ENCODE results near the gene OGG1.
A peak's percentile ranks its signal among the peaks of the same experiment; 100 is the strongest.

Gene OGG1

DNA sequence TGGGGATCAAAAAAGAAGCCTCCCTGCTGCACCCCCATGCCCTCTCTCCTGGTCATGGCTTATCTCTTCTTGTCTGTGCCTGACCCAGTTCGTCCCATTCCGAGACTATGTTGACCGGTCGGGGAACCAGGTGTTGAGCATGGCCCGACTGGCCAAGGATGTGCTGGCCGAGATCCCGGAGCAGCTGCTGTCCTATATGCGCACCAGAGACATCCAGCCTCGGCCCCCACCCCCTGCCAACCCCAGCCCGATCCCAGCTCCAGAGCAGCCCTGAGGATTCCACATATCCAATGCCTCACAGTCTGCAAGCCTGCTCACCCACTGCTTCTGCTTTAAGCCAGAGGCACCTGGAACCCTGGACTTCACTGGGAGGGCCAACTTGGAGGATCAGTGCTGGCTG, 20.3 kb upstream of the OGG1 start:
- DNase-seq = no peak

DNA sequence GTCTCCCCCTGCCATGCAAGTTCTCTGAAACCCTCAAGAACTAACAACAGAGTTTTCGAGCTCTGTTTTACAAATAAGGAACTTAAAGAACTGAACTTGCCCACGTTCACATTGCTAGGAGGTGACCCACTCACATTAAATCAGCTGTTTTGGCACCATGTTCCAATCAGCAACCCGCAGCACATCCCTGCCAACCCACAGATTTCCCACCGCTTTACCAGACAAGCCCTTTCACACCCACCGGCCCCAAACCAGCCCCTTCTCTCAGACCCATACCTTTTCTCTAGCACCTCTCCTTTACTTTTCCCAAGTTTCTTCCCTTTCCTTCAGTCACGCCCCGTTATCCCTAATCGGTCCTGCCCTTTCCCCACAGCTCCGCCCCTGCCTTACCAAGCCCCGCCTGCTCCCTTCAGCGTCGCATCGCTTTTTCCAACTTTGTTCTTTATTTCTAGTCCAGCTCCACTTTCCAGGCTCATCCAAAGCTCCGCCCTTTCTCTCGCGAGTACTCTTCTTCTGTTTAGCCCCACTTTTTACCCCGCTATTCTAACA, 19.0 kb upstream of the OGG1 start:
- DNase-seq = peak; percentile 63

DNA sequence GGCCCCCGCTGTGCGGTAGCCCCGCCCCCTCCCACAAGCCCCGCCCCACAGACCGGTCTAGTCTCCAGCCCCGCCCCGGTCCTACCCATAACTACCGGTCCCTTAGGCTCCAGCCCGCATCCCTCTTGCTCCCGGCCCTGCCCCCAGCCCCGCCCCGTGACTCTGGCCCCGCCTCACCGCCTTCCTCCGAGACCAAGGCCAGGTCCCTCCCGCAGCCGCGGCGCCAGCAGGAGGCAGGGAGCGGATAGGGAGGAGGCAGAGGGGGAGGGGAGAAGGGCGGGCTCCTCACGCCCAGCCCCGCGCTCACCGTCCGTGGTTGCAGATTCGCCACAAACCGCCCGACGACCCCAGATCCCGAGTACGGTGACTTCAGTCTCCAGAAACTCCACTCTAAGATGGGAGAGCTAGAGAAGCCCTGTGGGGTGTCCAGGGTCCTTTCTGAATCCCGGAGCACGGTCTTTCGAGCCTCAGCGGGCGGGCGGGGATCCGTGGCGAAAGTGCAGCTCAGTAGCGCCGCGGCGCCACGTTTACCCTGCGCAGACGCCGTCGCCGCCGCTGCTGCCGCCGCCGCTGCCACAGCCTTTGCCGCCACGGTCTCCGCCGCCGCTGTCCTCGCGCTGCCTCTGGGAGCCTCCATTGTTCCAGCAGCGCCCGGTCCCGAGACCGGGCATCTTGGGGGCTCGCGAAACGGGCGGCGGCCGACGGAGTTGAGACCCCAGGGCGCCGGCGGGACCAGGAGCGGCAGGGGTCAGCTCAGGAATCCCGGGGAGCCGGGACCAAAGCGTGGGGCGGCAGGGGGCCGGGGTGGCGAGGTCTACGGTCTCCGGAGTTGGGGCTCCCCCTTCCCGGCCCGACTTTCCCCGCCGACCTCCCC, 18.3 kb upstream of the OGG1 start, which contains the start of gene BRPF1:
BRPF1 (plus strand) TSS at position 530 of the 874 bp plus-strand sequence. CDS start 2,406 bp downstream, outside the sequence.
- DNase-seq = peak; percentile 90

DNA sequence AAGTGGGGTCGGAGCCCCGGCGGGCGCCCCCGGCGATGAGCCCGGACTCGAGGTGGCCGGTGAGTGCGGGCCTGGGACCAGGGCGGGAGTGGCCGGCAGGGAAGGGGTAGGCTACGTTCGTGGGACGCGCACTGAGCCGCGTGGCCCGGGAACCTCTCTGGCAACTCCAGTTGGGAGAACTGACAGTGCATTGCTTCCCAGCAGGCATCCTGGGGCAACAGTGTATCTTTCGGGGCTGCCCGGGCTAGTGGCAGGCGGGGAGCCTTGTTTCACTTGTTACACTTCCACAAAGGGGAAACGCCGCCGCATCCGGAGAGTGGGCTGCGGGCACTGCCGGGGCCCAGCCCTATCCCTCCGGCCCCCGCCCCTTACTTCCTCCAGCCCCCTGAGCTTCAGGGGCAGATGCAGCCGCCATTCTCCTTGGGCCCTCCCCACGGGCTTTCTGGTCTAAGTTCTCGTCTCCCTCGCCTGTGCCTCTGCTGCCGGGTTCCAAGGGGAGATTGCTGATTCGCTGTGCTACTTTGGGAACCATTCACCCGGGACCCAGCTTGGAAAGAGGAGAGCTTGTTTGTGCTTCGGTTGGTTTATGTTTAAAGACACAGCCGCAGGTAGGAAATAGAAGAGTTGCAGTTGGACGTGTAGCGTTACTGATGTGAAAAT, 17.5 kb upstream of the OGG1 start:
- DNase-seq = no peak

DNA sequence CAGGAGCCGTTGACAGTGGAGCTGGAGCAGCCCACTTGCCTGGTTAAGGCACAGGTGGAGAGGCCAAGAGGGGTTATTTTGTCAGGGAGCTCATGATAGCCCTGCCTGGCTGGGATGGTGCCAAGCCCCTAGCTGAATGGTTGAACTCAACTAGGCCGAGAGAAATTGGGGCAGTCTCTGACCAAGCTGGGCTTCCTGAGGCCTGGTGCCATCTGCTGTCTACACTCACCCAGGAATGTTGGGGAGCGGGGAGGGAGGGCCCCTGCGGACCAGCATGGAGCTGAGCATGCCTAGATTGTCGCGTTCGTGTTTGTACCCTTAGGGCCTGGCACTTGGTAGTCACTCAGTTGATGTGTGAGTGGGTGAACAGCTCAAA, 17.0 kb upstream of the OGG1 start:
- DNase-seq = no peak

DNA sequence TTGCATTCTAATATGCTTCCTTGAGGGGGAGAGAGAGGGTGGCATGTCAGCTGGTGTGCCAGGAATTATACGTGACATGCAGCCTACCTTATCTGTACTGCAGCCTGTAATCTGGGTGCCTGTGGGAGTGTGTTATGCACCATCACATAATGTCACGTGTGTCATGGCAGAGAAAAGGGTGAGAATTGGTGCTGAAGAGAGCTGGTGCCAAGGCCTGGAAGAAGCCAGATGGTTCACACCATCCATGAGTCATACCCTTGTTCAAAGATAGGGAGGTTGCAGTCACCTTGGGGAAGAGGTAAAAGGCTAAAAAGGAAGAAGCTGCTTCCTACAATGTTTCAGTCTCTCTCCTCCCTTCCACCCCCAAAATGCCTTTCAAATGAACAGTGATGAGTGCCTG, 12.9 kb upstream of the OGG1 start:
- no peak for DNase-seq

DNA sequence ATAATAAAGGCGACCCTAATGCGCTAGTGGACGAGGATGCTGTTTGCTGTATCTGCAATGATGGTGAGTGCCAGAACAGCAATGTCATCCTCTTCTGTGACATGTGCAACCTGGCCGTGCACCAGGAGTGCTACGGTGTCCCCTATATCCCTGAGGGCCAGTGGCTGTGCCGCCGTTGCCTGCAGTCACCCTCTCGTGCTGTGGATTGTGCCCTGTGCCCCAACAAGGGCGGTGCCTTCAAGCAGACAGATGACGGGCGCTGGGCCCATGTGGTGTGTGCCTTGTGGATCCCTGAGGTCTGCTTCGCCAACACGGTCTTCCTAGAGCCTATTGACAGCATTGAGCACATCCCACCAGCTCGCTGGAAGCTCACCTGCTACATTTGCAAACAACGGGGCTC, 10.6 kb upstream of the OGG1 start:
- DNase-seq = no peak

DNA sequence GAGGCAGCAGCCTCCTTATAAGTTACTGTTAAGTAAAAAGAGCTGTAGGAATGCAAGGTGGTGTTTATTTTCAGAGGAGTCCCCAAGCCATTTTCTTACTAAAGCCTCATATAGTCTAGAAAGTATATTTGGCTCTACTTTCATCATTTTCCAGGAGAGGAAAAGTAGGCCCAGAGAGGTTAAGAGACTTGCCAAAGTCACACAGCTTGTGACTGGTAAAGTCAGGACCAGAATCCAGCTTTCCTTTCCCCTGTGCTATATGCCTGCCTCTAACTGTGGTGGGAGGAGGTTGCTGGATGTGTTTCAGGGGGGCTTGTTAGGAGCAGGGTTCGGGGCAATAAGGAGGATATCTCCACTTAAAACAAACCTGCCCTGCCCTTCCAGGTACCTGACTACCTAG, 7.2 kb upstream of the OGG1 start:
- DNase-seq = no peak

DNA sequence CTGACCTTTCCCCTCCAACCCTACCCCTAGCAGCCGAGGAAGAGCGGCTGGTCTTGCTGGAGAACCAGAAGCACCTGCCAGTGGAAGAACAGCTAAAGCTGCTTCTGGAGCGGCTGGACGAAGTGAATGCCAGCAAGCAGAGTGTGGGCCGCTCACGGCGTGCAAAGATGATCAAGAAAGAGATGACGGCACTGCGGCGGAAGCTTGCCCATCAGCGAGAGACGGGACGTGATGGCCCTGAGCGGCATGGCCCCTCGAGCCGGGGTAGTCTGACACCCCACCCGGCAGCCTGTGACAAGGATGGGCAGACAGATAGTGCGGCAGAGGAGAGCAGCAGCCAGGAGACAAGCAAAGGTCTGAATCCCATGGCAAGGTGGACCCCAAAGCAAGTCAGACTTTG, 6.2 kb upstream of the OGG1 start:
- DNase-seq = no peak

DNA sequence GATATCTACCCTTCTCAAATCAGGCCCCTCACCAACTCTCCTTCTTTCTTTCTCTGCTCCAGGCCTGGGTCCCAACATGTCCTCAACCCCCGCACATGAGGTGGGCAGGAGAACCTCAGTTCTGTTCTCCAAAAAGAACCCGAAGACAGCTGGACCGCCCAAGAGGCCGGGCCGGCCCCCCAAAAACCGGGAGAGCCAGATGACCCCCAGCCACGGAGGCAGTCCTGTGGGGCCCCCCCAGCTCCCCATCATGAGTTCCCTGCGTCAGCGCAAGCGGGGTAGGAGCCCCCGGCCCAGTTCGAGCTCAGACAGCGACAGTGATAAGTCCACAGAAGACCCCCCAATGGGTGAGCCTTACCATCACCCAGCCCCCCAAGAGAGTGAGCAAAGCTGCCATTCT, 5.6 kb upstream of the OGG1 start:
- DNase-seq = no peak

DNA sequence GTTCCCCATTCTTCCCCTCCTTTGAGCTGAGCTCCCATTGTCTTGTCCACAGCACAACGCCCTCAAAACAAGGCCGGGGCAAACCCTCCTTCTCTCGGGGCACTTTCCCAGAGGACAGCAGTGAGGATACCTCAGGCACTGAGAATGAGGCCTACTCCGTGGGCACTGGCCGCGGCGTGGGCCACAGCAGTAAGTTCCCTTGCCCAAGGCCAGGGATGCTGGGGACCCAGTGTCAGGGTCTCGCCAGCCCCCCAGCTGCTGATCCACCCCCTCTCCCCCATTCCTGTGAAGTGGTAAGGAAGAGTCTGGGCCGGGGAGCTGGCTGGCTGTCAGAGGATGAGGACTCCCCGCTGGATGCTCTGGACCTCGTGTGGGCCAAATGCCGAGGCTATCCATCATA, 4.2 kb upstream of the OGG1 start:
- DNase-seq = no peak

DNA sequence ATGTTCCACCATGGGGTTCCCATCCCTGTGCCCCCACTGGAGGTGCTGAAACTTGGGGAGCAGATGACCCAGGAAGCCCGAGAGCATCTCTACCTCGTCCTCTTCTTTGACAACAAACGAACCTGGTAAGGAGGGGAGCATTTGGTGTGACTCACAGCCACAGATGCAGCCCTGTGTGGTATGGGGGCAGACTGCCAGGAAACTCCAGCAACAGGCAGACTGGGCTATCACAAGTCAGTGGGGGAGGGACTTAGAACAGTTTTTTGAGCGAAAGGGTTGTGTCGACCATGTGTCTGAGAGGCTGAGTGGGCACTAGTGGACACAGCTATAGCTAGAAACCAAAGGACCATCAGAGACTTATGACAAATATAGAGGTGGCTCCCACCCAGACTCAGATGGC, 3.4 kb upstream of the OGG1 start:
- DNase-seq = no peak

DNA sequence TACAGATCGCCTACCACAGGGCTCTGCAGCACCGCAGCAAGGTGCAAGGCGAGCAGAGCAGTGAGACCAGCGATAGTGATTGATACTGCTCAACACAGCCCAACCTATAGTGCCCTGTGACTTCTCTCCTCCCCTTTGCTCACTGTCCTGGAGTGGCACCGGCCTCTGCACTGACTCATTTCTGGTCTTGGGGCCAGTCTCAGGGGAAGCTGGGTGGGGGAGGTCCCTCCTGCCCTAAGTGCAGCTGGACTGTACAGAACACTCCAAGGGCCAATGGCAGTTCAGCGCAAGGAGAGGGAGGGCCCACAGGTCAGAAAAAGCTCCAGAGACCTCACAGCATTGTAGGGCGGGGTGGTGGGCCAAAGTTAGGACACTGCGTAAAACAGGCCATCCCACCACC, 2.5 kb upstream of the OGG1 start:
- DNase-seq = no peak

DNA sequence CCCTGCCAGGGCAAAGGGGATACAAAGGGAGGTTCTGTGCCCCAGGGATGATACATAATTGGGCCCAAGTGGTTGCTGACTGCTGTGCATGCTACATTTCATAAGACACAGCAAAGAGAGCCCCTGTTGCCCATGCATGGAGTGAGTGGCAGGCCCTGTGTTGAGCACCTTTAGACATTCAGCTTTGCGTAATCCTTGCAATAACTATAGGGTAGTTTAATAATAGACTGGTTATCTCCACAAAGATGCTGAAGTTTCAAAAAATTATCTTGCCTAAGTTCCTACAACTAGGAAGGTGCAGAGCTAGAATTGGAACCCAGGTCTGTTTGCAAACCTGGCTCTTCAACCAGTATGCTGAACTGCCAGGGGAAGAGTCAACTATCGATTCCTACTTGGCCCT, 1.7 kb upstream of the OGG1 start:
- DNase-seq = no peak

DNA sequence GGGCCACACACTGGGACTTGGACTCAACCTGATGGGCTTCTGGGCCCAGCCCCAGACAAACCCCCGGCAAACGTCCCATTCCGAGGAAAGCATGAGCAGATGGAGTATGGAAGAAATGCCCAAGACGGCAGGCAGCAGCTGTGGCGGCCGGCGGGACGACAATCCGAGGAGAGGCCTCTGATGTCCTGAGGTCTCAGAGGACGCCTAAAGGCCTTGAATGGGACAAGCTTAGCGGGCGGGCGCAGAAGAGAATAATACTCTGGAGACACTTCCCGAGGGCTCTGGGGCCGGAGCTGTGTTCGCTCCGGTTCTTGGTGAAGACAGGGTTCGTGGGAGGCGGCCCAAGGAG, 482 bp upstream of the OGG1 start:
- DNase-seq = no peak

DNA sequence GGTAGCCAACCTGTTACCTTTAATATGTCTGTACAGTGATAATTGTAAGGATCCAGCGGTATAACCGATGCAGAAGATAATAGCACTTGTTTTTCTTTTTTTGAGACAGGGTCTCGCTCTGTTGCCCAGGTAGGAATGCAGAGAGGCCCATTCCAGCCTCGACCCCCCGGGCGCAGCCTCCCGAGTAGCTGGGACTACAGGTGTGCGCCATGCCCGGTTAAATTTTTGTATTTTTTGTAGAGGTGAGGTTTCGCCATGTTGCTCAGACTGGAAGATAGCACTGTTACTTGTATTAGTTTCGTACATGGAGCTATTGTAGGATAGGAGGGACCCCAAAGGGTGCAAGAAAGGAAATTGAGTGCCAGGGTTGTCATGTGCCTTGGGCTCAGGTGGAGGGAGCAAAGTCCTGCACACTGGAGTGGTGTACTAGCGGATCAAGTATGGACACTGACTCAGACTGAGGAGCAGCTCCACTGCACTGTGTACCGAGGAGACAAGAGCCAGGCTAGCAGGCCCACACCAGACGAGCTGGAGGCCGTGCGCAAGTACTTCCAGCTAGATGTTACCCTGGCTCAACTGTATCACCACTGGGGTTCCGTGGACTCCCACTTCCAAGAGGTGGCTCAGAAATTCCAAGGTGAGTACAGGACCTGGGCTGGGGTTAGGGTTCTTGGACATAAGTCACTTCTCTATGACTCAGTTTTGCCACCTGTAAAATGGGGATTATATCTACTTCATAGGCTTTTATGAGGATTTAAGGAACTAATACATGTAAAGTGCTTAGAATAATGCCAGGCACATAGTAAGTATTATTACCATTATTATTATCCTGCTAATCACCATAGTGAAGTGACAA, 1.0 kb downstream of the OGG1 start:
- DNase-seq = no peak

DNA sequence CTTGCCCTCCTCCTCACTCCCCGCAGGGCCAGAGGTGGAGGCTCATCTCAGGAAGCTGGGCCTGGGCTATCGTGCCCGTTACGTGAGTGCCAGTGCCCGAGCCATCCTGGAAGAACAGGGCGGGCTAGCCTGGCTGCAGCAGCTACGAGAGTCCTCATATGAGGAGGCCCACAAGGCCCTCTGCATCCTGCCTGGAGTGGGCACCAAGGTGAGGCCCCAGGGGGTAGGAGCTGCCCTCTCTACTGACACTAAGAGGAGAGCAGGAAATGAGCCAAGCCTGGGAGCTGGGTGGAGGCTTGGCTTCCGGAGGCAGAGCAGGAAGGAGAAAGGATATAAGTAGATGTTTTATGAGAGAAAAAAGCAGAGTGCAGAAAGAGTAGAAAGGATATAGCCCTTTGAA, 4.9 kb downstream of the OGG1 start:
- no peak for DNase-seq

DNA sequence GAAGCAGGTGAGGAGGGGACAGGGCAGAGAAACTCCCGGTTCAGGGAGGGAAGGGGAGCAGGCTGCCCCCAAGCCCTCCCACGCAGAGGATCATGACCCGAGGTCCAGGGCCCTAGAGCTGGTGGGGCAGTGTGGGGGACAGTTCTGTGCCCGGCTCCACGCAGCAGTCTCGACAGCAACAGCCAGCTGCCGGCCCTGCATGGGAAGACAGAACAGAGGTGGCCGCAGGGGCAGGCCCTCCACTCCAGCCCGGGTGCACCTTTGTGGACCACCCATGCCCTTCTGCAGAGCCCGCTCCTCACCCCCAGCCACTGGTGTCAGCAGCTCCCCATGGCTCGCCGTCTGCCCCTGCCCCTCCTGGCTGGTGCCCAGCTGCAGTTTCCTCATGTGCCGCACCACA, 7.7 kb downstream of the OGG1 start:
- DNase-seq = no peak

DNA sequence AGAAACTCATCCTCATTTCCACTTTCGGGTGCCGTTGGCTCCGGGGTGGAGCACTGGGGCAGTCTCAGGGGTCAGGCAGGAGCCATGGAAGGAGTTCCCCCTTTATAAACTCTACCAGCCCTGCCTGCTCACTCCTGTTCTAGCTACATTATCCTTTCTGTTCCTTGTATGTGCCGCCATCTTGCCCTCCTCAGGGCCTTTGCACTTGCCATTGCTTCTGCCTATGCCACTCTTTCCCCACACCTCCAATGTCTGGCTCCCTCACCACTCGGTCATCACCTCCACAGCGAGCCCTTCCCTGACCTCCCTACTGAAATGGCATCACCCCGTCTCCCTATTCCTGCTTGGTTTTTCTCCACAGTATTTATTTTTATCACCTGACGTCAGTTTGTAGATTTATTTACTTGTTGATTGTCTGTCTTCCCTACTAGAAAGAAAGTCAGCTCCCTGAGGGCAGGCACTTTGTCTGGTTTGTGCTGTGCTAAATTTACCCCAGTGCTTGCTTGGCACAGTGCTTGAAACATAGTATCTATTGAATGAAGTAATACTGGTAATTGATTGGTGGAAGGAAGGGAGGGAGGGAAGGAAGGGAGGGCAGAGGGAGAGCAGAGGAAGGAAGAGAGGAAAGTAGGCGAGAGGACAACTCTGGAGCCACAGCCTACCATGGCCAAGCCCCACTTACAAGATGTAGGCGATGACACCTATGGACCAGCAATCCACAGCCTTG, 11.2 kb downstream of the OGG1 start:
- no peak for DNase-seq

DNA sequence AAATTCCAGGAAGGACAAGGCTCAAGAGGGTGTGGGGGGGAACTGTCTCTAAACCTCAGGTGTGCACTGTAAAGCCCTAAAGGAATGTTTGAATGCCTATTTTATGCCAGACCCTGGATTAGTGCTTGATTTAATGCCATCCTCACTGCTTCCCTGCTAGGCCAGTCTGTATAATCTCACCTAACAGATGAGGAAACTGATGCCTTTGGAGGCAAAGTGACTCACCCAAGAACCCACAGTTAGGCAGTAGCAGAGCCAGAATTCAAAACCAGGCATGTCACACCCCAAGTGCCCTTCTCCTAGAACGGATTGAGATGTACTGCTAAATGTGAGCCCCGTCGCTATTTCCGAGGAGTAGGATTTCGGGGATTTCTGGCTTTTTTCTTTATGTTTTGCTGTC, 12.2 kb downstream of the OGG1 start:
- no peak for DNase-seq

DNA sequence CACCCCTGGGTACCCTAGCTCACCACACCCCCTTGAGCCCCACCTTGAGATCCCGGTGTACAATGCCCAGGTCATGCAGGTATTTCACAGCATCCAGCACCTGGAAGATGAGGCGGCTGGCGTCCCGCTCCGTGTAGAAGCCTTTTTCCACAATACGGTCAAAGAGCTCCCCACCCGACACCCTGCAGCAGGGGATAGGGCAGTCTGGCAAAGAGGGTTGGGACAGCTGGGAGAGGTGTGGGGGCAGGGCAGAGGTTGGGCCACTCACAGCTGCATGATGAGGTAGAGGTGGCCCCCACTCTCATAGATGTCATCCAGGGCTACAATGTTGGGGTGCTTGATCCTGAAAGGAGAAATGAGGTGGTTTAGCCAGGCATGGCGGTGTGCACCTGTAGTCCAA, 13.1 kb downstream of the OGG1 start:
- no peak for DNase-seq

DNA sequence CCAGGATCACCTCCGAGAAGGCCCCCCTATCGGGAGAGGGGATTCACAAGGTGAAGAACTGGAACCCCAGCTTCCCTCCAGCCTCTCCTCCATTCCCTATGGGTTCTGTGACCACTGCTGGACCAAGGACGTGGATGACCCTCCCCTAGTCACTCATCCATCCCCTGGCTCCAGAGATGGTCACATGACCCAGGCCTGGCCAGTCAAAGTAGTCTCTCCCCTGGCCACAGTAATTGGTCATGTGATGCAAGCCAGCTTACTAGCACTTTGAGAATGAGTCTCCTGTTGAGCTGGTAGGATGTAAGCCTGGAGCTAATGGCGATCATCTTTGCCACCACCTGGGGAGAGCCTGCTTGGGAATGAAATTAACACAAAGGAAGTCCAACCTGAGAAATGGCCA, 16.1 kb downstream of the OGG1 start:
- no peak for DNase-seq

DNA sequence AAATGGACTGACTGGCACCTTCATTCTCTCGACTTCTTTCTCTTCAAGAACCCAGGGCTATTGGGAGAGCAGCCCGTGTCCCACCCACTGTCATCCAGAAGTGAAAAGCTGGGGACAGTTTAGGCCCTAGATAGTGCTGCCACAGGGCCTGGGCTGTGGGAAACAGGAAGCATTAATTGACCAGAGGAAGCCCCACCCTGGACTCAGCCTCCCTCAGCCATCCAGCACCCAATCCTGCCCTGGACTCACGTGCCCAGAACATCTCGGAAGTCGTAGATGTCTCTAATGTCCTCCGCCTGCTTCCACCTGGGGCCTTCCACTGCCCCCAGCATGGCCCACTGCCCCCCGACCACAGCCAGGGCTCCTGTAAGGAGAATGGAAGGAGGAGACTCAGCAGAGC, 17.7 kb downstream of the OGG1 start:
- DNase-seq = no peak
